OCI-LY3 (cell line): ENCODE measurements around the gene SLAIN1.

ENCODE experiments used
- H2AFZ ChIP-seq: fragments of 200-600, 300-600 bp; shearing (Covaris generic); 2 replicates; pipeline ENCODE4 v1.6.0; 2014; ENCODE audit warnings: antibody characterized with exemption, low read depth, low read length
- H3K27ac ChIP-seq: fragments of 200-600, 300-600 bp; sonication (generic); 2 replicates; pipeline ENCODE4 v1.5.1; 2014; ENCODE audit warnings: mild to moderate bottlenecking, low read length, moderate library complexity, mixed read lengths
- H3K27me3 ChIP-seq: fragments of 200-600, 300-600 bp; sonication (generic); 2 replicates; pipeline ENCODE4 v1.6.1; 2014; ENCODE audit warnings: low read depth, low read length, mixed read lengths
- H3K36me3 ChIP-seq: fragments of 200-600, 300-600 bp; sonication (generic); replicated peaks from 2 replicates; pipeline ENCODE3; 2014; ENCODE audit warnings: low read depth, low read length, mixed read lengths
- H3K4me1 ChIP-seq: fragments of 300-600, 200-600 bp; sonication (generic); 2 replicates; pipeline ENCODE4 v1.6.1; 2014; ENCODE audit warnings: low read length, mixed read lengths
- H3K4me2 ChIP-seq: fragments of 200-600, 300-600 bp; sonication (generic); 2 replicates; pipeline ENCODE4 v1.6.1; 2014; ENCODE audit warnings: low read length, mixed read lengths
- H3K4me3 ChIP-seq: fragments of 300-600, 200-600 bp; sonication (generic); 2 replicates; pipeline ENCODE4 v1.5.1; 2014; ENCODE audit warnings: antibody characterized with exemption, mild to moderate bottlenecking, low read length, moderate library complexity
- H3K79me2 ChIP-seq: fragments of 300-600, 200-600 bp; shearing (Covaris generic); 2 replicates; pipeline ENCODE4 v1.6.1; 2014; ENCODE audit warnings: mild to moderate bottlenecking, low read length, mixed read lengths
- H3K9ac ChIP-seq: fragments of 300-600, 200-600 bp; shearing (Covaris generic); 2 replicates; pipeline ENCODE4 v1.6.0; 2014; ENCODE audit warnings: mild to moderate bottlenecking, low read length, moderate library complexity
- H3K9me3 ChIP-seq: fragments of 200-600, 300-600 bp; shearing (Covaris generic); 2 replicates; pipeline ENCODE4 v1.6.1; 2014; ENCODE audit warnings: low read length, mixed read lengths; ENCODE audit not compliant: insufficient read depth
- H4K20me1 ChIP-seq: fragments of 200-600, 300-600 bp; sonication (generic); 2 replicates; pipeline ENCODE4 v1.6.1; 2016; ENCODE audit warnings: low read length, mixed read lengths; ENCODE audit not compliant: insufficient read depth
- CTCF ChIP-seq: fragments of 200-600, 300-600 bp; sonication (generic); IDR thresholded peaks from 2 replicates; pipeline ENCODE4 v1.5.1; 2014; ENCODE audit warnings: antibody characterized with exemption, low read length, low read depth
- EZH2phosphoT487 ChIP-seq: fragments of 200-600 bp; shearing (Covaris generic); IDR thresholded peaks from 2 replicates; pipeline ENCODE4 v1.6.1; 2018; ENCODE audit warnings: antibody characterized with exemption, mixed run types, low read depth

The SLAIN1 gene

GRCh38 chr13:77719128-77719527, 21.6 kb downstream of the SLAIN1 start:
- H4K20me1 ChIP-seq: peaks cover 14% of the 10 kb centered on the region
- no peak overlapping the region for H2AFZ ChIP-seq
- H3K9me3 ChIP-seq: no peaks in the 10 kb centered on the region
- no peak overlapping the region for H3K27ac ChIP-seq
- TF ChIP-seq CTCF: no peak
- TF ChIP-seq EZH2phosphoT487: no peak
- H3K9ac ChIP-seq: no peak overlapping the region
- peaks cover 5% of the 10 kb centered on the region; the same call in 1 of the 2 replicates for H3K4me1 ChIP-seq
- H3K4me2 ChIP-seq: no peak overlapping the region
- H3K36me3 ChIP-seq: peaks cover 28% of the 10 kb centered on the region
- H3K4me3 ChIP-seq: no peak overlapping the region
- no peaks in the 10 kb centered on the region for H3K27me3 ChIP-seq
- peaks cover 19% of the 10 kb centered on the region for H3K79me2 ChIP-seq

GRCh38 chr13:77720988-77721387, 23.5 kb downstream of the SLAIN1 start:
- no peak for TF ChIP-seq CTCF
- TF ChIP-seq EZH2phosphoT487: no peak
- Histone ChIP-seq H3K27me3 (no peaks in the 10 kb centered on the region), H3K9ac (no peak overlapping the region), H3K27ac (no peak overlapping the region), H3K79me2 (peaks cover 19% of the 10 kb centered on the region), H3K4me1 (peaks cover 14% of the 10 kb centered on the region), H2AFZ (no peak overlapping the region), H4K20me1 (peaks cover 14% of the 10 kb centered on the region), H3K4me2 (no peak overlapping the region), H3K9me3 (no peaks in the 10 kb centered on the region), H3K4me3 (no peak overlapping the region), H3K36me3 (peaks cover 28% of the 10 kb centered on the region)

- Histone ChIP-seq H3K36me3 (peaks cover 37% of the 10 kb centered on the region), H3K9me3 (no peaks in the 10 kb centered on the region), H3K27me3 (no peaks in the 10 kb centered on the region), H3K27ac (no peak overlapping the region), H3K4me3 (no peak overlapping the region), H3K9ac (no peak overlapping the region), H3K4me2 (no peak overlapping the region), H3K79me2 (no peaks in the 10 kb centered on the region), H4K20me1 (no peaks in the 10 kb centered on the region), H2AFZ (no peak overlapping the region), H3K4me1 (peaks cover 15% of the 10 kb centered on the region)
- TF ChIP-seq EZH2phosphoT487 (no peak), CTCF (no peak)
Measured at GRCh38 chr13:77724092-77724491, 26.6 kb downstream of the SLAIN1 start.

- no peak overlapping the region for H3K27ac ChIP-seq
- peaks cover 36% of the 10 kb centered on the region for H3K36me3 ChIP-seq
Measured at GRCh38 chr13:77725071-77725470, 27.6 kb downstream of the SLAIN1 start.

More at GRCh38 chr13:77725071-77725470, 27.6 kb downstream of the SLAIN1 start:
- Histone ChIP-seq H4K20me1 (no peaks in the 10 kb centered on the region), H3K4me2 (no peak overlapping the region), H3K9ac (no peak overlapping the region), H3K9me3 (no peaks in the 10 kb centered on the region), H3K4me3 (no peak overlapping the region), H3K27me3 (no peaks in the 10 kb centered on the region), H3K4me1 (peaks cover 25% of the 10 kb centered on the region), H2AFZ (no peak overlapping the region), H3K79me2 (peaks cover 3% of the 10 kb centered on the region; the same call in 1 of the 2 replicates)
- TF ChIP-seq EZH2phosphoT487 (no peak), CTCF (no peak)
